IMR-90 (cell line): ENCODE measurements around the gene UBQLN1. TPM values are rescaled to one million over a fixed set of nuclear protein-coding genes. Genes with fewer than 3 reads are reported as not detected.

Source experiments
- ATAC-seq: fragments of 200-7000 bp; cut with Tn5 transposase; 2 replicates; pipeline ENCODE4 v1.9.1; 2020; ENCODE audit warnings: low read depth, mild to moderate bottlenecking, moderate library complexity
- BruUV-seq: library from RNA; stranded (reverse); fragments of 400-500 nt; replicated peaks from 2 replicates; lab custom pipeline; 2021; lab: Mats Ljungman, UMichigan
- CTCF ChIA-PET: fragments of 300-600 bp; formaldehyde crosslinking; extraction: SDS; loops from one replicate; lab custom pipeline; 2021; ENCODE audit warnings: antibody characterized with exemption; lab: Yijun Ruan, JAX
- POLR2A ChIA-PET: fragments of 300-600 bp; sonication (Branson Sonifier 250); formaldehyde crosslinking; loops from one replicate; lab custom pipeline; 2022; ENCODE audit warnings: antibody characterized with exemption; ENCODE audit not compliant: unreplicated experiment; lab: Charles Lee
- DNase-seq: peaks from one replicate; pipeline ENCODE4 v3.0.0; 2013
- H2AFZ ChIP-seq: replicated peaks from 2 replicates; pipeline ENCODE3; 2013; ENCODE audit warnings: low read length, mild to moderate bottlenecking; ENCODE audit not compliant: poor library complexity
- H2AK5ac ChIP-seq: 2 replicates; pipeline ENCODE4 v1.6.1; 2013; ENCODE audit warnings: low read depth, low read length, inconsistent platforms
- H2AK9ac ChIP-seq: replicated peaks from 2 replicates; pipeline ENCODE3; 2013; ENCODE audit warnings: mild to moderate bottlenecking, low read depth, low read length, moderate library complexity; ENCODE audit not compliant: poor library complexity
- H2BK120ac ChIP-seq: 2 replicates; pipeline ENCODE4 v1.6.1; 2013; ENCODE audit warnings: low read depth, low read length, inconsistent platforms
- H2BK15ac ChIP-seq: 3 replicates; pipeline ENCODE4 v1.6.1; 2013; ENCODE audit warnings: low read depth, low read length, inconsistent platforms
- H2BK20ac ChIP-seq: 2 replicates; pipeline ENCODE4 v1.6.1; 2013; ENCODE audit warnings: low read depth, mild to moderate bottlenecking, inconsistent platforms, low read length, moderate library complexity
- H2BK5ac ChIP-seq: 2 replicates; pipeline ENCODE4 v1.6.1; 2013; ENCODE audit warnings: mild to moderate bottlenecking, low read depth, low read length, inconsistent platforms; ENCODE audit not compliant: poor library complexity, severe bottlenecking
- H3K14ac ChIP-seq: replicated peaks from 2 replicates; pipeline ENCODE4 v1.6.1; 2013; ENCODE audit warnings: low read depth, low read length, inconsistent platforms
- H3K18ac ChIP-seq: 2 replicates; pipeline ENCODE4 v1.6.1; 2013; ENCODE audit warnings: low read depth, low read length, control low read depth
- H3K23ac ChIP-seq: 2 replicates; pipeline ENCODE4 v1.6.1; 2013; ENCODE audit warnings: low read depth, low read length, inconsistent platforms
- H3K27ac ChIP-seq: 2 replicates; pipeline ENCODE4 v1.5.1; 2013; ENCODE audit warnings: mild to moderate bottlenecking, control low read depth, low read length; ENCODE audit not compliant: insufficient read depth
- H3K27me3 ChIP-seq: 2 replicates; pipeline ENCODE4 v1.6.1; 2013; ENCODE audit warnings: low read length; ENCODE audit not compliant: control insufficient read depth, insufficient read depth
- H3K36me3 ChIP-seq: 2 replicates; pipeline ENCODE4 v1.6.1; 2013; ENCODE audit warnings: low read length, mixed read lengths; ENCODE audit not compliant: control insufficient read depth, insufficient read depth
- H3K4ac ChIP-seq: 2 replicates; pipeline ENCODE4 v1.6.1; 2013; ENCODE audit warnings: low read depth, low read length, inconsistent platforms
- H3K4me1 ChIP-seq: 2 replicates; pipeline ENCODE4 v1.6.1; 2013; ENCODE audit warnings: low read length, mixed read lengths; ENCODE audit not compliant: control insufficient read depth, insufficient read depth
- H3K4me2 ChIP-seq: 2 replicates; pipeline ENCODE4 v1.6.1; 2013; ENCODE audit warnings: low read depth, mild to moderate bottlenecking, control low read depth, low read length, moderate library complexity
- H3K4me3 ChIP-seq: 2 replicates; pipeline ENCODE4 v1.5.1; 2013; ENCODE audit warnings: low read depth, mild to moderate bottlenecking, control low read depth, low read length, moderate library complexity; ENCODE audit not compliant: insufficient read depth
- H3K56ac ChIP-seq: 2 replicates; pipeline ENCODE4 v1.6.1; 2013; ENCODE audit warnings: low read length, inconsistent platforms; ENCODE audit not compliant: insufficient read depth; ENCODE audit errors: extremely low read depth
- H3K79me1 ChIP-seq, 2 experiments: 2 replicates each; pipeline ENCODE4 v1.6.1; 2013; ENCODE audit warnings: low read length in 2 of 2, inconsistent platforms in 1 of 2, low read depth in 1 of 2
- H3K9ac ChIP-seq: 2 replicates; pipeline ENCODE4 v1.6.1; 2013; ENCODE audit warnings: low read depth, low read length, control low read depth
- H3K9me1 ChIP-seq: 2 replicates; pipeline ENCODE4 v1.6.1; 2013; ENCODE audit warnings: low read length, inconsistent platforms; ENCODE audit not compliant: insufficient read depth
- H3K9me3 ChIP-seq: 2 replicates; pipeline ENCODE4 v1.6.1; 2013; ENCODE audit warnings: low read length; ENCODE audit not compliant: control insufficient read depth, insufficient read depth
- H4K20me1 ChIP-seq: 2 replicates; pipeline ENCODE4 v1.6.1; 2013; ENCODE audit warnings: low read length, inconsistent platforms; ENCODE audit not compliant: insufficient read depth
- H4K5ac ChIP-seq: 2 replicates; pipeline ENCODE4 v1.6.1; 2013; ENCODE audit warnings: mild to moderate bottlenecking, low read depth, low read length, control low read depth
- H4K8ac ChIP-seq, 2 experiments: 2 replicates each; pipeline ENCODE4 v1.6.1; 2013; ENCODE audit warnings: low read depth in 2 of 2, low read length in 2 of 2, control low read depth in 1 of 2, inconsistent platforms in 1 of 2
- H4K91ac ChIP-seq: 2 replicates; pipeline ENCODE4 v1.6.1; 2013; ENCODE audit warnings: low read depth, low read length, inconsistent platforms; ENCODE audit not compliant: insufficient read depth
- BHLHE40 ChIP-seq: fragments of 150-350 bp; IDR thresholded peaks from 2 replicates; pipeline ENCODE4 v1.6.1; 2016; ENCODE audit warnings: mild to moderate bottlenecking, low read depth, low read length
- CEBPB ChIP-seq: IDR thresholded peaks from 2 replicates; pipeline ENCODE4 v1.6.1; 2012; ENCODE audit warnings: low read depth, low read length, improper control_type of control experiment
- CHD1 ChIP-seq: IDR thresholded peaks from 2 replicates; pipeline ENCODE4 v1.6.1; 2012; ENCODE audit warnings: low read depth, low read length, improper control_type of control experiment
- CTCF ChIP-seq: conservative IDR thresholded peaks from 2 replicates; pipeline ENCODE4 v1.5.1; 2012; ENCODE audit warnings: mild to moderate bottlenecking, low read depth, low read length, improper control_type of control experiment
- ELK1 ChIP-seq: fragments of 150-350 bp; IDR thresholded peaks from 2 replicates; pipeline ENCODE4 v1.6.1; 2016; ENCODE audit warnings: low read depth, mild to moderate bottlenecking, low read length, moderate library complexity, borderline replicate concordance
- FOS ChIP-seq: fragments of 150-350 bp; IDR thresholded peaks from 2 replicates; pipeline ENCODE4 v1.6.1; 2016; ENCODE audit warnings: low read depth, low read length
- MAFK ChIP-seq: IDR thresholded peaks from 2 replicates; pipeline ENCODE4 v1.6.1; 2012; ENCODE audit warnings: low read depth, low read length, improper control_type of control experiment
- MAZ ChIP-seq: IDR thresholded peaks from 2 replicates; pipeline ENCODE4 v1.6.1; 2012; ENCODE audit warnings: low read depth, mild to moderate bottlenecking, low read length, improper control_type of control experiment, moderate library complexity, borderline replicate concordance
- MXI1 ChIP-seq: IDR thresholded peaks from 2 replicates; pipeline ENCODE4 v1.6.1; 2012; ENCODE audit warnings: low read depth, mild to moderate bottlenecking, low read length, moderate library complexity, borderline replicate concordance
- NFE2L2 ChIP-seq: fragments of 150-350 bp; IDR thresholded peaks from 2 replicates; pipeline ENCODE4 v1.6.1; 2016; ENCODE audit warnings: low read depth, mild to moderate bottlenecking, low read length
- RAD21 ChIP-seq: IDR thresholded peaks from 2 replicates; pipeline ENCODE4 v1.6.1; 2012; ENCODE audit warnings: low read length, improper control_type of control experiment
- RCOR1 ChIP-seq: IDR thresholded peaks from 2 replicates; pipeline ENCODE4 v1.6.1; 2012; ENCODE audit warnings: mild to moderate bottlenecking, low read length, improper control_type of control experiment; ENCODE audit not compliant: insufficient replicate concordance
- RFX5 ChIP-seq: IDR thresholded peaks from 2 replicates; pipeline ENCODE4 v1.8.0; 2012; ENCODE audit warnings: low read depth, mild to moderate bottlenecking, low read length, moderate library complexity
- SMC3 ChIP-seq: fragments of 150-350 bp; IDR thresholded peaks from 2 replicates; pipeline ENCODE4 v1.6.1; 2016; ENCODE audit warnings: low read depth, mild to moderate bottlenecking, antibody characterized with exemption, low read length, moderate library complexity
- USF2 ChIP-seq: fragments of 150-350 bp; IDR thresholded peaks from 2 replicates; pipeline ENCODE4 v1.6.1; 2017; ENCODE audit warnings: mild to moderate bottlenecking, antibody characterized with exemption, low read length, low read depth
- WGBS, 2 experiments: methylation state at CpG; one replicate each; pipeline versions ENCODE4 v1.1.5 to v1.1.7; 2013; ENCODE audit warnings: missing lambda C conversion rate in 2 of 2; ENCODE audit not compliant: insufficient read length in 1 of 2; ENCODE audit errors: extremely low coverage in 2 of 2; 5-methylcytosine and 5-hydroxymethylcytosine counted together
- dilution Hi-C: fragments of 300-500 bp; cut with HindIII; formaldehyde crosslinking; loops from one replicate; pipeline ENCODE4 v1.14.3; 2018; ENCODE audit warnings: low sequenced_read_pairs; ENCODE audit not compliant: unreplicated experiment
- in situ Hi-C: fragments of 300-500 bp; cut with MboI; formaldehyde crosslinking; loops from 3 replicates; pipeline ENCODE4 v1.14.3; 2019; ENCODE audit warnings: low sequenced_read_pairs, inconsistent platforms, mixed read lengths
- intact Hi-C: fragments of 100-400 bp; cut with micrococcal nuclease; formaldehyde crosslinking; loops from 2 replicates; pipeline ENCODE4 v1.10.0; 2022
- polyA plus RNA-seq, 3 experiments: library from polyadenylated mRNA; depleted of rRNA; stranded (reverse); fragments of >200 nt; gene quantifications; 2 replicates each; pipeline ENCODE4 v1.2.3, GENCODE V29; 2012; ENCODE audit warnings: low replicate concordance in 1 of 3
- total RNA-seq: library from RNA; depleted of rRNA; stranded (reverse); fragments of >200 nt; gene quantifications from 2 replicates; pipeline ENCODE4 v1.2.3, GENCODE V29; 2012

UBQLN1 gene
- total and polyA plus RNA-seq, 2 of the 4 experiments (the other 2 are of a cell fraction): 74.3 to 164 TPM

GRCh38 chr9:83656952-83657351 lies 50.8 kb downstream of the UBQLN1 start:
- Histone ChIP-seq H2BK15ac (no peak overlapping the region), H3K27ac (no peak overlapping the region), H3K56ac (no peak overlapping the region), H3K36me3 (peaks cover 28% of the 10 kb centered on the region), H2AK5ac (no peak overlapping the region), H2BK120ac (no peak overlapping the region), H3K4me1 (no peaks in the 10 kb centered on the region), H4K91ac (no peak overlapping the region), H4K5ac (no peak overlapping the region), H2BK5ac (no peak overlapping the region), H2AFZ (no peak overlapping the region), H4K20me1 (no peaks in the 10 kb centered on the region), H3K14ac (no peak overlapping the region), H3K27me3 (no peaks in the 10 kb centered on the region), H3K9me3 (no peaks in the 10 kb centered on the region), H3K9ac (no peak overlapping the region), H3K9me1 (no peaks in the 10 kb centered on the region), H3K4ac (no peak overlapping the region), H3K23ac (no peak overlapping the region), H2AK9ac (no peak overlapping the region), H4K8ac (no peak overlapping the region), H3K79me1 (peaks cover 19 to 23% of the 10 kb centered on the region in 2 experiments; a peak in 3 of 4 replicates), H3K18ac (no peak overlapping the region), H2BK20ac (no peak overlapping the region), H3K4me2 (no peak overlapping the region), H3K4me3 (no peak overlapping the region)
- in situ Hi-C loops (no loop called here), dilution Hi-C loops (no loop called here), intact Hi-C loops (no loop called here)
- no TSS peak for BruUV-seq
- ChIA-PET POLR2A (no interaction called here), CTCF (interaction anchor here (1.0 kb wide), 1 partner anchor 15 kb away, joined by 3 read pairs; no protein-coding TSS in a partner anchor)
- ATAC-seq (no peak), DNase-seq (no peak)
- WGBS, 2 experiments: 87% methylated on average over 3 of the region's 6 CpGs; no CpG with 5 or more reads in 1 of the 2 experiments
- no peak for TF ChIP-seq MAZ
- no peak for TF ChIP-seq CHD1
- no peak for TF ChIP-seq RFX5
- no peak for TF ChIP-seq ELK1
- no peak for TF ChIP-seq USF2
- no peak for TF ChIP-seq FOS
- no peak for TF ChIP-seq CEBPB
- TF ChIP-seq RCOR1: no peak
- TF ChIP-seq MXI1: no peak
- TF ChIP-seq NFE2L2: no peak
- no peak for TF ChIP-seq BHLHE40
- no peak for TF ChIP-seq CTCF
- TF ChIP-seq SMC3: no peak
- no peak for TF ChIP-seq MAFK
- TF ChIP-seq RAD21: no peak
